ENCODE results near the gene PILRB. TPM values are rescaled to one million over a fixed set of nuclear protein-coding genes. Genes with fewer than 3 reads are reported as not detected.

The PILRB gene
- total RNA-seq, 1 donor from 2014 or later = 62.6 TPM

- Mint-ChIP-seq H3K9me3 (ENCODE audit: unreplicated experiment) (peaks cover 7% of the 10 kb centered on the region), H3K4me3 (ENCODE audit: unreplicated experiment) (no peak overlapping the region), H3K27me3 (ENCODE audit: unreplicated experiment) (peaks cover 4% of the 10 kb centered on the region), H3K36me3 (ENCODE audit: unreplicated experiment) (no peaks in the 10 kb centered on the region), H3K4me1 (ENCODE audit: low read depth, unreplicated experiment) (peaks cover 27% of the 10 kb centered on the region), H3K27ac (ENCODE audit: unreplicated experiment) (no peak overlapping the region)
- DNase-seq = no peak
- TF ChIP-seq CTCF (IDR thresholded peaks at IDR 0.05; ENCODE audit: partially characterized antibody, unreplicated experiment) = no peak
Observed at GRCh38 chr7:100400041-100400440, 42.1 kb downstream of the PILRB start.

GRCh38 chr7:100400656-100401055 is 42.7 kb downstream of the PILRB start:
- DNase-seq = peak; percentile 67
- peaks cover 27% of the 10 kb centered on the region for H3K4me1 Mint-ChIP-seq (ENCODE audit: low read depth, unreplicated experiment)
- no peak overlapping the region for H3K27ac Mint-ChIP-seq (ENCODE audit: unreplicated experiment)

GRCh38 chr7:100401811-100402210 is 43.9 kb downstream of the PILRB start:
- no peaks in the 10 kb centered on the region for H3K36me3 Mint-ChIP-seq (ENCODE audit: unreplicated experiment)
- peaks cover 3% of the 10 kb centered on the region for H3K9me3 Mint-ChIP-seq (ENCODE audit: unreplicated experiment)
- peaks cover 27% of the 10 kb centered on the region for H3K4me1 Mint-ChIP-seq (ENCODE audit: low read depth, unreplicated experiment)
- peaks cover 7% of the 10 kb centered on the region for H3K27me3 Mint-ChIP-seq (ENCODE audit: unreplicated experiment)
- DNase-seq = peak; percentile 38
- H3K4me3 Mint-ChIP-seq (ENCODE audit: unreplicated experiment) = peak overlapping the region; percentile 11
- no peak for TF ChIP-seq CTCF (IDR thresholded peaks at IDR 0.05; ENCODE audit: partially characterized antibody, unreplicated experiment)
- H3K27ac Mint-ChIP-seq (ENCODE audit: unreplicated experiment) = peak overlapping the region; percentile 44

More at GRCh38 chr7:100400656-100401055, 42.7 kb downstream of the PILRB start:
- no peak for TF ChIP-seq CTCF (IDR thresholded peaks at IDR 0.05; ENCODE audit: partially characterized antibody, unreplicated experiment)
- peaks cover 7% of the 10 kb centered on the region for H3K9me3 Mint-ChIP-seq (ENCODE audit: unreplicated experiment)
- H3K27me3 Mint-ChIP-seq (ENCODE audit: unreplicated experiment) = peaks cover 7% of the 10 kb centered on the region
- H3K4me3 Mint-ChIP-seq (ENCODE audit: unreplicated experiment) = no peak overlapping the region
- H3K36me3 Mint-ChIP-seq (ENCODE audit: unreplicated experiment) = no peaks in the 10 kb centered on the region

GRCh38 chr7:100402241-100402640 is 44.3 kb downstream of the PILRB start:
- DNase-seq = no peak
- peaks cover 3% of the 10 kb centered on the region for H3K9me3 Mint-ChIP-seq (ENCODE audit: unreplicated experiment)
- H3K27me3 Mint-ChIP-seq (ENCODE audit: unreplicated experiment) = peaks cover 7% of the 10 kb centered on the region
- TF ChIP-seq CTCF (IDR thresholded peaks at IDR 0.05; ENCODE audit: partially characterized antibody, unreplicated experiment) = no peak
- peak overlapping the region; percentile 11 for H3K4me3 Mint-ChIP-seq (ENCODE audit: unreplicated experiment)
- H3K4me1 Mint-ChIP-seq (ENCODE audit: low read depth, unreplicated experiment) = peaks cover 27% of the 10 kb centered on the region
- H3K36me3 Mint-ChIP-seq (ENCODE audit: unreplicated experiment) = no peaks in the 10 kb centered on the region
- H3K27ac Mint-ChIP-seq (ENCODE audit: unreplicated experiment) = peak overlapping the region; percentile 44

GRCh38 chr7:100406767-100407166 is 48.9 kb downstream of the PILRB start:
- H3K27ac Mint-ChIP-seq (ENCODE audit: unreplicated experiment) = no peak overlapping the region
- peaks cover 3% of the 10 kb centered on the region for H3K27me3 Mint-ChIP-seq (ENCODE audit: unreplicated experiment)
- H3K9me3 Mint-ChIP-seq (ENCODE audit: unreplicated experiment) = peaks cover 3% of the 10 kb centered on the region

More at GRCh38 chr7:100406767-100407166, 48.9 kb downstream of the PILRB start:
- no peak overlapping the region for H3K4me3 Mint-ChIP-seq (ENCODE audit: unreplicated experiment)
- no peak for DNase-seq
- H3K36me3 Mint-ChIP-seq (ENCODE audit: unreplicated experiment) = no peaks in the 10 kb centered on the region
- no peak for TF ChIP-seq CTCF (IDR thresholded peaks at IDR 0.05; ENCODE audit: partially characterized antibody, unreplicated experiment)
- H3K4me1 Mint-ChIP-seq (ENCODE audit: low read depth, unreplicated experiment) = peaks cover 9% of the 10 kb centered on the region

All from glutamatergic neuron (in vitro differentiated cells).